Measurements from ENCODE around the gene FDXR. TPM values are rescaled to one million over a fixed set of nuclear protein-coding genes. Genes with fewer than 3 reads are reported as not detected.

Gene FDXR
- total and polyA plus RNA-seq, 2 of the 8 experiments (the other 6 are each of a cell fraction or from before 2014, with no cell fraction given) = 24.2 to 31.4 TPM

DNA sequence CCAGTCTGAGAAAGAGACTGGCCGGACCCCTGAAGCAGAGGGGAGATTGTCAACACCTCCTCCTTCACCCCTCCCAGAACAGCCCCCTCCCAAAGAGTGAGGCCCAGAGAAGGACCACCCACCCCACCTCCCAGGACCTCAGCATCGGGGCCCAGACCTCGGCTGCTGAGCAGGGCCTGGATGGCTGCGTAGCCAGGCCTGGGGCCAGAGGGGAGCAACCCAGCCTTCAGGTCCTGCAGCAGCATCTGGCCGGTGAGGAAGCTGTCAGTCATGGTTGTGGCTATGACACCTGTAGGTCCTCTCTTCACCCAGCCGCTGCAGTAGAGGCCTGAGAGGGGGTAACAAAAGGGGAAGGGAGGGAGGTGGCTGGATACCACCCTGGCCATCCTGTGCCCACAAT, 9.9 kb downstream of the FDXR start:
- 86% methylated on average over 6 of the region's 6 CpGs; no CpG with 5 or more reads in 1 of the 2 experiments for WGBS, 2 experiments (ENCODE audit: extremely low coverage in 1 of 2, insufficient coverage in 1 of 2, insufficient read length in 1 of 2, insufficient replicate concordance in 2 of 2, low coverage in 1 of 2, low lambda C conversion rate in 2 of 2, missing lambda C conversion rate in 1 of 2)
- H3K4me2 ChIP-seq (ENCODE audit: insufficient read depth in 1 of 2, low read depth in 2 of 2, low read length in 2 of 2) = no peak overlapping the region
- no peaks in the 10 kb centered on the region for H3K79me1 ChIP-seq (ENCODE audit: low read depth, low read length)
- FAIRE-seq = no peak
- no peak overlapping the region for H2BK12ac ChIP-seq (ENCODE audit: low read depth, low read length)
- CTCF ChIA-PET (ENCODE audit: partially characterized antibody) = interaction anchor here (0.6 to 99.6 kb wide), 33 partner anchors 19 to 501 kb away, joined by 3 to 2981 read pairs (median 4); partner anchors contain the start of genes BTBD17, FDXR, GRIN2C and MRPL58
- no peak overlapping the region for H3K9ac ChIP-seq (replicated peaks in 1 of 4; ENCODE audit: extremely low read depth in 1 of 4, low read depth in 3 of 4, low read length in 3 of 4)
- H3K27me3 ChIP-seq (replicated peaks in 1 of 4; ENCODE audit: control insufficient read depth in 3 of 4, extremely low read depth in 1 of 4, insufficient read depth in 3 of 4, low read length in 3 of 4) = peaks cover 36 to 42% (median 39%) of the 10 kb centered on the region in 4 experiments
- no peak overlapping the region for H4K5ac ChIP-seq (ENCODE audit: insufficient read length, low read depth, low read length)
- H3K9me3 ChIP-seq (ENCODE audit: insufficient read depth in 2 of 2, low read depth in 1 of 2, low read length in 1 of 2) = no peaks in the 10 kb centered on the region
- H3K27ac ChIP-seq (ENCODE audit: low read depth, low read length) = no peak overlapping the region
- peaks cover 0 to 8% (median 5%) of the 10 kb centered on the region in 4 experiments; a peak in 4 of 7 replicates for H3K4me1 ChIP-seq (replicated peaks in 1 of 4; ENCODE audit: control insufficient read depth in 3 of 4, insufficient read depth in 4 of 4, low read length in 3 of 4)
- H2AK5ac ChIP-seq (ENCODE audit: low read depth, low read length) = no peak overlapping the region
- H3K36me3 ChIP-seq (ENCODE audit: control insufficient read depth in 2 of 4, insufficient read depth in 4 of 4, low read length in 3 of 4) = peaks cover 0 to 17% (median under 1%) of the 10 kb centered on the region in 4 experiments; a peak in 2 of 8 replicates
- no peak overlapping the region for H3K4ac ChIP-seq (replicated peaks; ENCODE audit: insufficient read length, low read depth, low read length)
- POLR2A ChIA-PET (ENCODE audit: partially characterized antibody) = interaction anchor here (1.1 to 3.5 kb wide), 8 partner anchors 10 to 126 kb away, joined by 3 to 17 read pairs (median 4); partner anchors contain the start of gene FDXR
- no peak overlapping the region for H2BK20ac ChIP-seq (ENCODE audit: low read length)
- H2BK120ac ChIP-seq (replicated peaks; ENCODE audit: low read depth, low read length) = no peak overlapping the region
- H2BK5ac ChIP-seq (ENCODE audit: low read depth, low read length) = no peak overlapping the region
- H4K91ac ChIP-seq (replicated peaks; ENCODE audit: insufficient read length, low read length) = no peak overlapping the region
- no peaks in the 10 kb centered on the region; the same call in 1 of the 2 replicates for H3K23me2 ChIP-seq (ENCODE audit: low read depth, low read length)
- no peak overlapping the region for H3K23ac ChIP-seq (ENCODE audit: insufficient read length)
- DNase-seq (ENCODE audit: low read depth in 1 of 2, low spot score in 2 of 2) = no peak
- no peak overlapping the region for H3K56ac ChIP-seq (replicated peaks; ENCODE audit: insufficient read length, low read depth, low read length)
- no peak overlapping the region for H2BK15ac ChIP-seq (ENCODE audit: low read length)
- no peak overlapping the region for H4K8ac ChIP-seq (ENCODE audit: extremely low read depth, insufficient read depth, low read length)
- H3K14ac ChIP-seq (ENCODE audit: insufficient read length) = no peak overlapping the region
- no peak overlapping the region for H3K4me3 ChIP-seq (ENCODE audit: extremely low read depth in 1 of 4, insufficient read depth in 2 of 4, low read depth in 3 of 4, low read length in 4 of 4)
- no peak overlapping the region for H3K18ac ChIP-seq (ENCODE audit: extremely low read depth, low read length)
- H3K79me2 ChIP-seq (ENCODE audit: control insufficient read depth in 1 of 2, insufficient read depth in 2 of 2, low read length in 2 of 2) = no peaks in the 10 kb centered on the region
- peaks cover 2 to 9% of the 10 kb centered on the region in 2 experiments for H4K20me1 ChIP-seq (replicated peaks in 1 of 2; ENCODE audit: control insufficient read depth in 1 of 2, insufficient read depth in 2 of 2, low read length in 2 of 2)
- no peak overlapping the region for H2AFZ ChIP-seq (ENCODE audit: low read length)
- TF ChIP-seq TAF7 (optimal IDR thresholded peaks at IDR 0.05; ENCODE audit: borderline replicate concordance, low read depth, low read length) = no peak
- TF ChIP-seq, protein P1, sequence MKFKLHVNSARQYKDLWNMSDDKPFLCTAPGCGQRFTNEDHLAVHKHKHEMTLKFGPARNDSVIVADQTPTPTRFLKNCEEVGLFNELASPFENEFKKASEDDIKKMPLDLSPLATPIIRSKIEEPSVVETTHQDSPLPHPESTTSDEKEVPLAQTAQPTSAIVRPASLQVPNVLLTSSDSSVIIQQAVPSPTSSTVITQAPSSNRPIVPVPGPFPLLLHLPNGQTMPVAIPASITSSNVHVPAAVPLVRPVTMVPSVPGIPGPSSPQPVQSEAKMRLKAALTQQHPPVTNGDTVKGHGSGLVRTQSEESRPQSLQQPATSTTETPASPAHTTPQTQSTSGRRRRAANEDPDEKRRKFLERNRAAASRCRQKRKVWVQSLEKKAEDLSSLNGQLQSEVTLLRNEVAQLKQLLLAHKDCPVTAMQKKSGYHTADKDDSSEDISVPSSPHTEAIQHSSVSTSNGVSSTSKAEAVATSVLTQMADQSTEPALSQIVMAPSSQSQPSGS (IDR thresholded peaks at IDR 0.05; ENCODE audit: low read length) = no peak
- TF ChIP-seq POU5F1 (IDR thresholded peaks at IDR 0.05; ENCODE audit: low read depth, low read length) = no peak
- no peak for TF ChIP-seq BACH1 (IDR thresholded peaks at IDR 0.05; ENCODE audit: low read length)
- TF ChIP-seq JUND (IDR thresholded peaks at IDR 0.05; ENCODE audit: low read length) = no peak

Measured in H1 (cell line).